Suppressor macrophage treated with lipopolysaccharide for 1 hour (primary cell): ENCODE data around the gene PEPD.

ENCODE experiments used
- DNase-seq, 3 donors: peaks; one replicate each; pipeline ENCODE4 v3.0.0-alpha.2; 2020 to 2022

Gene PEPD

GRCh38 chr19:33453265-33453664 lies 68.3 kb downstream of the PEPD start:
- DNase-seq = no peak

GRCh38 chr19:33450689-33451088 lies 70.9 kb downstream of the PEPD start:
- no peak for DNase-seq

- no peak for DNase-seq
Measured at GRCh38 chr19:33449799-33450198, 71.8 kb downstream of the PEPD start.

DNA sequence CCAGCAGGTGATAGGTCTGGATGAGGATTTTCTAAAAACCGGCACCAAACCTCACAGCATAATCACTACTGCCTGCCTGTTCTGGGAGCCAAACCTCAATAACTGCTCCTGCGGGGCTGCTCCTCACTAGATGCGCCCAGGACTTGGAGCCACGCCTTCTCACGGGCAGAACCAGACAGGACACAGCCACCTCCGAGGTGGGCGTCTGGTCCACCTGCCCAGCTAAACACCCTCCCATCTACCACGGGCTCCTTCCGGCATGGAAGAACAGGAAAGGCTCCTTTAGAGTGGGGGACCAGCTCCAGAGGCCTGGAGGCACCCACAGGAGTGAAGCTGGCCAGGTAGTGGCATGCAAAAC lies 73.5 kb downstream of the PEPD start:
- DNase-seq = no peak

GRCh38 chr19:33447336-33448158 lies 74.0 kb downstream of the PEPD start:
- DNase-seq = peak in 2 of 3 donors; percentile 20 to 26

DNA sequence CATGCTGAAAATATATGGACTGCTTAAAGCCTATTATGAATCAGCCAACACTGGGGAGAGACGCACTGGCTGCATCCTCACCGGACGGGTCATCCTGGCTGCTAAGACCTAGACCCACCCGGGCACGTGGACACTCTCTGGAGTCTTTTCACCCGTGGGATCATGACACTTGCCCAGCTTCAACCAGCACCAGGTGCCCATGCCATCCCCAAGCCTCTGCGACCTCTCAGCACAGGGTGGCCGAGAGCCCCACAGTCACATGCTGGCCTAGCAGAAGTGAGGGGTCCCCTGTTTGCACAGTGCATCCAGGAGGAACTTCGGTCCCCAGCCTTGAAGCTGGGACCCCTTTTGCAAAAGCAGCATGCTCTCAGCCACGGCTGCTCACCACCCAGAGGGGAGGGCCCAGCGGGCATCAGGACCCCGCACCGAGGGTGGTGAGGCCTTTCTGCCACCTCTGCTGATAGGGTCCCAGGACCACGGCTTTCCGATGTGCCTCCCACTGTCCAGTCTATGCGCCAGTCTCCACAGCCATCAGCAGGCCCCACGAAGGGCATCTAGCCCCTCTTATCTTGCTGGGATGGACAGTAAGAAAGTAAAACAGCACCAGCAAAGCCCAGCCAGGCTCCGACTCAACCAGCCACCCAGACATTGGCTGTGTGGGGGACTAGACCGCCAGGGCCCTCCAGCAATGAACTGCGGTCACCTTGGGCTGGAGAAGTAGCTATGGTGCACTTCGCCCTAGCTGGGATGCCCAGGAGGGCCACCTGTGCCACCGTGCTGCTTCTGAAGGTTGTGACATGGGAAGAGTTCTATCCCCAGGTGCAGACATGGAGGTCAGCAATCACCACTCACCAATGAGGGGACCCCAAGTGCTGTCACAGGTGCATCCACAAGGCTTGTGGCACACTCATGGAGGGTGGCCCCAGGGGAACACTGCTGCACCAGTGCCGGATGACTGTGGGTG lies 75.0 kb downstream of the PEPD start:
- no peak for DNase-seq

DNA sequence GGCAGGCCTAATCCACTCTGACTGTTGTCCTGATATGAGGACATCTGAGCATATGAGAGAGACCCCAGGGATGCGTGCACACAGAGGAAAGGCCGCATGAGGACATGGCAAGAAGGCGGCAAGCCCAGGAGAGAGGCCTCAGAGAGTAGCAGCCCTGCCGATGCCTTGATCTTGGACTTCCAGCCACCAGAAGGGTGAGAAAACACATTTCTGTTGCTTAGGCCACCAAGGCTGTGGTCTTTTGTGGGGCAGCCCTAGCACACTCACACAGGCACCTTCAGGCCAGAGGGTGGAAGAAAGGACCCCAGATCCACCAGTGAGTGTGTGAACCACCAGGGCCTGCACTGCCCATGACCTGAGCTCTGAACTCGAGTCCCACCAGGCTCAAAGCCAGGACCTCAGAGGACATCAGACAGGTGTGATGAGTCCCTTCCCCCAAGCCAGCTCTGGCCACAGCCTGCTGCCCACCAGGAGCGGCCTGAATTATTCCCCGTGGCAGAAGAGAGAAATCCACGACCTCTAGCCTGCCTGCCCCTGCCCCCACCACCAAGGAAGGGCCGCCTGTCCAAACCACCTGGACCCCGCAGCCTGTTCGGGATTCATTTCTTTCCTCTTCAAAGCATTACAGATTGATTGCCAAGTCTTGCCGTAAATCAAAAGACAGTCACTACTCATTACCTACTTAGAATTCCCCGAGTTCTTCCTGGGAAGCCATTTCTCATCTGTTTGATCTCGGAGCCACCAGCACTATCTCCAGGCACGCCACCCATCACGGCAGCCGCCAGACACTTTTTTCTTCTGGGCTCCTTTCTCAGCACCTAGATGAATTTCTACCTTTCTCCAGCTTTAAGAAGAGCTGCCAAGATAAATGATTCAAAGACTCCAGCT lies 75.9 kb downstream of the PEPD start:
- no peak for DNase-seq

DNA sequence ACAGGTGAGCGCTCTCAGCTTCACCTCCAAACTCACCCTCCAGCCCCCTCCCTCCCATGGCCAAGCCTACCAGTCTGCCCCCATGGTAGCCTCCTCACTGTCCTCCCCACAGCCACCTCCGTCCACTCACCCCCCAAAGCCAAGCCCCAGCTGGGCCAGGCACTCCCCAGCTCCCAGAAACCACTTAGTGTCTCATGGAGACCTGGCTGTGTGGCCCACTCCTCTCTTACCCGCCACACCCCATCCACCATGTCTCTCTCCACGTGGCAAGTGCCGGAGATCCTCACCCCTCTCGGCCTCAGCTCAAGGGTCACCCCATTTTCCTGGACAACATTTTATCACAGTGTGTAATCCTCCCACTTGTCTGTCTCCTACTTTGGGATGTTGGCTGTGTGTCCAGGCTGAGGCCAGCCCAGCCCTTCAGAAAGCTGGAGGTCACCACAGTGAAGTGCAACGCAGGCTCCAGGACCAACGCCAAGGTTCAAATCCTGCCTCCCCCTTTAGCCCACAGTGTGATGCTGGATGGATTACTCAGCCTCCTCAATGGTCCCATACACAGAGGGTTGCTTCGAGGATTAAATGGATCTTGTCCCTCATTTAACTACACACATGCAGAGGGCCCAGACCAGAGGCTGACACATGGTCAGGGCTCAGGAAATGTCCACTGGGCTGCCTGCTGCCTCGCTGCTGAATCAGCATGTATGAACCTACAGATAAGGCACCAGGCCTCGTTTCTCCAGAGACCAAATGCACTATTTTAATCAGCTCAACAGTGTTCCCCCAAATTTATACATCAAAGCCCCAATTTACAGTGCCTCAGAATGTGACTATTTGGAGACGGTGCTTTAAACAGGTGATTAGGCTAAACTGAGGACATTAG lies 76.8 kb downstream of the PEPD start:
- no peak for DNase-seq

DNA sequence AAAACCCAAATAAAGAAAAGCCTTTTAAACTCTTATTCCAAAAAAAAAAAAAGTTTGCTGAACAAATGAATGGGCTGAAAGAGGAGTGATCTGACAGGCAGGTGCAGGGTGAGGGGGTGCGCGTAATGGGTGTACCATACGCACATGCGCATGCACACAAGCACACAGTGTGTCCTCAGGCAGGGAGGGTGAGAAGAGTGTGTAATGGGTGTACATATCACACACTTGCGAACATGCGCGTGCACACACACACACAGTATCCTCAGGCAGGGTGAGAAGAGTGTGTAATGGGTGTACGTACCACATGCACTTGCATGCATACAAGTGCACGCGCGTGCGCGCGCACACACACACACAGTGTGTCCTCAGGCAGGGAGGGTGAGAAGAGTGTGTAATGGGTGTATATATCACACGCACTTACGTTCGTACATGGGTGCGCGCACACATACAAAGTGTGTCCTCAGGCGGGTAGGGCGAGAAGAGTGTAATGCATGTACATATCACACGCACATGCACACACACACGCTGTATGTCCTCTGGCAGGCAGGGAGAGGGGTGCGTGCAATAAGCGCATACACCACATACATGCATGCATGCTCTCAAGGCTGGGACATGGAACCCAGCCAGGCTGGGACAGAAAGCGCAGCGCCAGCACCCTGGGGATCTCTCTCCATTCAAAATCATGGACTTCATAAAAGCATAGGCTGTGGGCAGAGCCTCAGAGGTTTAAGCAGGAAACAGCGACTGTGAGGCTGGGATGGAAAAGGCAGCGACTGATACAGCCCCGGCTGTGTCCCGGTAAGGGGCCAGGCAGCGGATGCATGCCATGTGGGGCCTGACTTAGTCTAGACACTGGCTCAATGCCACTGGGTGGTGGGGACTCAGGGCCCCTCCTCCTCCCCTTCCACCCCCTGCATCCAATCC lies 77.7 kb downstream of the PEPD start:
- DNase-seq = no peak

DNA sequence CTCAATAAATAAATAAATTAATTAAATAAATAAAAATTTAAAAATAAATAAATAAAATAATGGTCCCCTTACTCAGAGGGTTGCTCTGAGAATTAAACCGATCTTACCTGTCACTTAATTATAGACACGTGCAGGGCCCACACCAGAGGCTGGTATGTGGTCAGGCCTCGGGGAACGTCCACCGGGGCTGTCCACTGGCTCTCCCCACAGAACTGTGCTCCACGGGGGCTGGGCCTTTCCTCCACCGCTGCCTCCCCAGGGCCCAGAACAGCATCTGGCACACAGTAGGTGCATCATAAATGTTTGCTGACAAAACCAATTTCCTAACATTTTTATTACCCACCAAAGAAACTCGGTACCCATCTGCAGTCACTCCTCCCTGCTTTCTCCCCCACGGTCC lies 78.9 kb downstream of the PEPD start:
- DNase-seq = no peak

- no peak for DNase-seq
Measured at GRCh38 chr19:33441828-33442227, 79.8 kb downstream of the PEPD start.

DNA sequence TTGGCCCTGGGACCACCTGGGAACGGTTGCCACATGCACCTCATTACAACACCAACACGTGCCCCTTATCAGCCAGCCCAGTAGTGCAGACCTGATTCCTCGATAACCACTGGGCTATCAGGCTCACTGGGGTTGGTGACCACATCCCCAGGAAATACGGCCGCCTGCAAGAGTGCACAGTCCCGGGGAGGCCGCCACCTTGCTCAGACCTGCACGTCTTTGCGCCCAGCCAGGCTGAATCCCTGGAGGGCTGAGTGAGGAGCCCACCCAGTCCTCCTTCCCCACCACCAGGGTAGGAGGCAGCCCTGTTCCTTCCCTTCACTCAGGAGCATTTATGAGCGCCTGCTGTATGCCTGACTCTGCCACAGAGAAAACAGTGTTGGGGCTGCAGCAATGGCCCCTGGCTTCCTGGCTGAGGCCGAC lies 80.3 kb downstream of the PEPD start:
- no peak for DNase-seq

DNA sequence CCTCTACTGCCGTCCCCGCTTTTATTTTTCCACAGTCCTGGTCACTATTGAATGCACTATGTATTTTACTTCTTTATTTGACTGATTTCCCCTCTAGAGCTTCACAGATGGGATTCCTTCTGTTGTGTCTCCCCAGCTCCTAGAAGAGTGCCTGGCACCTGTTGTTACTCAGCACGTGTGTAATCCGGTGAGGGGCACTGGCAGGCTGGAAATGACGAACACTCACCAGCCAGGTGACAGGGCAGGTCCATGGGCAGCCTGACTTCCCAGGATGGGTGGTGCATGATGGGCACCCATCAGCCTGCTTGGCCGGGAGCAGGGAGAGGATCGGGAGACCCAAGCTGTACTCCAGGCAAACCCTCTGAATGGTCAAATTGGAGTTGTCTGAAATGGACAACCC lies 80.9 kb downstream of the PEPD start:
- DNase-seq = no peak

GRCh38 chr19:33440241-33440640 lies 81.3 kb downstream of the PEPD start:
- no peak for DNase-seq

GRCh38 chr19:33438987-33439781 lies 82.4 kb downstream of the PEPD start:
- no peak for DNase-seq

GRCh38 chr19:33437821-33438671 lies 83.5 kb downstream of the PEPD start:
- DNase-seq = no peak

DNA sequence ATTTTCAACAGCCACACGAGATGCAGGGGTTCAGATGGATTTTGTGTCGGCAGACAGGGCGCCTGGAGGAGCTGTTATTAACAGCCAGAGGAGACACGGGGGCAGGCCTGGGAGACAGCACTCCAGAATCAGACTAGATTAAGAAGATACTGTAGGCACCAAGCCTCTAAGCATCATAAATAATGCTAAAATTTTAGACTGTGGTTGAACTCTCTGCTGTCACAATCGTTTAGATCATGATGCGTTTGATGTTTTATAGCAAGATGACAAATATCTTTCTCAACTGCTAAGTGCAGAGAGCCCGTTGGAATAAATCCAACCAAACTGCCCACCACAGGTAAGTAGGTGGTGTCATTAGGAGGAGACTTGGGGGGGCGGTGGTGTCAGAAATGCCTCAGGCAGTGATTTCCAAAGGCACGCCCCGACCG lies 84.2 kb downstream of the PEPD start:
- DNase-seq = no peak
